DMS114 treated with DMSO at 0.1 percent for 48 hours (cell line): ENCODE measurements around the gene RBM39.
"Not testable (repeated sequence)": the region's sequence is repeated elsewhere in the genome, so short reads cannot be mapped to it uniquely, and the experiment has no call there.

ENCODE experiments used
- DNase-seq: peaks from one replicate; lab custom pipeline; 2025; ENCODE audit not compliant: unreplicated experiment; lab: John Stamatoyannopoulos, UW

The RBM39 gene

DNA sequence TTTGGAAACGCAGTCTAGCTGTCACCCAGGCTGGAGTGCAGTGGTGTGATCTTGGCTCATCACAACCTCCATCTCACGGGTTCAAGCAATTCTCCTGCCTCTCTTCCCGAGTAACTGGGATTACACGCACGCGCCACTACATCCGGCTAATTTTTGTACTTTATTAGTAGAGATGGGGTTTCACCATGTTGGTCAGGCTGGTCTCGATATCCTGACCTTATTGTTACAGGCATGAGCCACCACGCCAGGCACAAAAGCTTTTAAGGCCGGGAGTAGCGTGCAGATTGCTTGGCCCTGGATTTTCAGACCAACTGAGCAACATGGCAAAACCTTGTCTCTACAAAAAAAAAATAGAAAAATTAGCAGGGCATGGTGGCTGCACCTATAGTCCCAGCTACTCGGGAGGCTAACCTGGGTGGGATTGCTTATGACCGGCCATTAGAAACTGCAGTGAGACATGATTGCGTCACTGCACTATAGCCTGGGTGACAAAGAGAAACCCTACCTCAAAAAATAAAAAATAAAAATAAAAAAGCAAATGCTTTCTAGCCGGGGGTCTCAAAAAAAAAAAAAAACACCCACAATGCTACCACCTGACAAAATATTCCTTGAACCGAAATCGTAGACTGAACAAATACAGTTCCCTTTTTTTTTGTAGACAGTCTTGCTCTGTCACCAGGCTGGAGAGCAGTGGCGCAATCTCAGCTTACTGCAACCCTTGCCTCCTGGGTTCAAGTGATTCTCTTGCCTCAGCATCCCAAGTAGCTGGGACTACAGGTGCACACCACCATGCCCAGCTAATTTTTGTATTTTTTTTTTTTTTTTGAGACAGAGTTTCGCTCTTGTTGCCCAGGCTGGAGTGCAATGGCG is 15.0 kb downstream of the RBM39 start:
- no peak for DNase-seq

GRCh38 chr20:35724321-35725230 is 17.5 kb downstream of the RBM39 start:
- no peak for DNase-seq

DNA sequence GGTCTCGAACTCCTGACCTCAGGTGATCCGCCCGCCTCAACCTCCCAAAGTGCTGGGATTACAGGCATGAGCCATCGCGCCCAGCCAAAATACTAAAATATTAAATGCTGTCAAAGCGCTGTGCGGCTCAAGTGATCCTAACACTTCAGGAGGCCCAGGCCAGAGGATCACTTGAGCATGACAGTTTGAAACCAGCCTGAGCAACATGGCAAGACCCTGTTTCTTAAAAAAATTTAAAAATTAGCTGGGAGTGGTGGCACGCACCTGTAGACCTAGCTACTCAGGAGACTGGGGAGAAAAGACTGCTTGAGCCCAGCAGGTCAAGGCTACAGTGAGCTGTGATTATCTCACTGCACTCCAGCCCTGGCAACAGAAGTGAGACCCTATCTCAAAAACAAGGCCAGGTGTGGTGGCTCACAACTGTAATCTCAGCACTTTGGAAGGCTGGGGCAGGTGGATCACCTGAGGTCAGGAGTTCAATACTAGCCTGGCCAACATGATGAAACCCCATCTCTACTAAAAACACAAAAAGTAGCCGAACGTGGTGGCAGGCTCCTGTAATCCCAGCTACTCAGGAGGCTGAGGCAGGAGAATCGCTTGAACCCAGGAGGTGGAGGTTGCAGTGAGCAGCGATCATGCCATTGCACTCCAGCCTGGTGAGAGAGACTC is 18.3 kb downstream of the RBM39 start:
- not testable (repeated sequence) for DNase-seq

GRCh38 chr20:35723275-35723639 is 18.8 kb downstream of the RBM39 start:
- not testable (repeated sequence) for DNase-seq

DNA sequence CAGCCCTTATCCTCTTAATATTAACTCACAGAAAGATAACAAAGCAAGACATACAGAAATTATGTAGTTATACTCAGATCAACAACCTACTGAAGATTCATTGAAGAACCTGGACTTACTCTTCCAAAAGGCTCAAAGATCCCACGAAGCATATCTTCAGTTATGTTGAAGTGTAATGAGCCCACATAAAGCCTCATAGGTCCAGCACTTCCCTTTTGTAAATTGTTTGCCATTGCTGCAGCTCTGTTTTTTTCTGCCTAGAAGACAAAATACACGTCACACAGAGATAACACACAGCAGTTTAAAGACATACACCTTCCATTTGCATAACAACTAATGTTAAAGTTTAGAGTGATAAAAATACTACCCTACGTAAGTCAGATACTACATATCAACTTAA is 20.4 kb downstream of the RBM39 start:
- DNase-seq = no peak

DNA sequence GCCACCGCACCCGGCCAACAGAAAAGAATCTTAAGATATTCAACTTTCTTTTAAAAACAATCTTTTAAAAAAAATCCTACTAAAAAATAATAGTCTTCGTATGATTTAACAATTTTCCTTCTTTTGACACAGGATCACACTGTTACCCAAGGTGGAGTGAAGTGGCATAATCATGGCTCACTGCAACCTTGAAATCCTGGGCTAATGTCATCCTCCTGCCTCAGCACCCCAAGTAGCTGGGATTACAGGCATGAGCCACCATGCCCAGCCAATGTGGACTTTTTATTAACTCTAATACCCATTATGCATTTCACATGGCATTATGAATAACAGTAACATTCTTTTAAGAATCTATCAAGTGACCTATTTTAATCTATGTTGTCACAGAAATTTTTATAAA is 20.8 kb downstream of the RBM39 start:
- no peak for DNase-seq

DNA sequence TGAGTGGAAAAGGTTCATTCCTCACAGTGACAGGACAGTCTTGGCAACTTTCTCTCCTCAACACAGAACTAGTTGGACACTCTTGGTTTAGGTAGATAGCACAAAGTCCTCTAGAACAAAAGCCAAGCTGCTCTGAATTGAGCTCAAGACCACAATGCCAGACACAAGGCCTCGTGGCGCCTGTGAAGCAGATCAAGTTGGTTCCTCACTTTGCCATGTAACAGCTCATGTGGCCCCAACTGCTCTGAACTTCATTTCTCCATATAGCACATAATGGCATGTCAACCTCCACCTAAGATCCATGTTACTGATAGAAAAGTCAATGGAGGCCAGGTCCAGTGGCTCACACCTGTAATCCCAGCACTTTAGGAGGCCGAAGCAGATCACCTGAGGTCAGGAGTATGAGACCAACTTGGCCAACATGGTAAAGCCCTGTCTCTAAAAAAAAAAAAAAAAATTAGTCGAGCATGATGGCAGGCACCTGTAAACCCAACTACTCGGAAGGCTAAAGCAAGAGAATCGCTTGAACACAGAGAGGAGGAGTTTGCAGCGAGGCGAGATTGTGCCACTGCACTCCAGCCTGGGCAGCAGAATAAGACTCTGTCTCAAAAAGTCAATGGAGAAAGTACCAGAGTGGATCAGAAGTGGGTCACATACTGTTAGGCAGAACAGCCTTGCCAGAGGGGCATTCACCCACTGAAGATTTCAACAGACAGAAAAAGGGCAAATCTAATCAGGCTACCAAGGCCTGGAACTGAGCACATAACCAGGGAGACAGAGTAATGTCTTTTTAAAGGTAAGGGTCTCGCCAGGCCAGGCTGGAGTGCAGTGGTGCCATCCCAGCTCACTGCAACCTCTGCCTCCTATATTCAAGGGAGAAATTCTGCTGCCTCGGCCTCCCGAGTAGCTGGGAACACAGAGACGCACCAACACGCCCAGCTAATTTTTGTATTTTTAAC is 21.6 kb downstream of the RBM39 start:
- no peak for DNase-seq

DNA sequence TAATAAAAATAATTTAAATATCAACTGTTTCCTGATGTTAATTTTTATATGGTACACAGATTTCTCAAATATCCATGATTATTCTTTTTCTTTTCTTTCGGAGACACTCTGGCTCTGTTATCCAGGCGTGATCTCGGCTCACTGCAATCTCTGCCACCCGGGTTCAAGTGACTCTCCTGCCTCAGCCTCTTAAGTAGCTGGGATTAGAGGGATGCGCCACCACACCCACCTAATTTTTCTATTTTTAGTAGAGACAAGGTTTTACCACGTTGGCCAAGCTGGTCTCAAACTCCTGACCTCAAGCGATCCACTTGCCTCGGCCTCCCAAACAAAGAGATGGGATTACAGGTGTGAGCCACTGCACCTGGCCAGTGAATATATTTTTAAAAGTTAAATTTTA is 22.3 kb downstream of the RBM39 start:
- no peak for DNase-seq

DNA sequence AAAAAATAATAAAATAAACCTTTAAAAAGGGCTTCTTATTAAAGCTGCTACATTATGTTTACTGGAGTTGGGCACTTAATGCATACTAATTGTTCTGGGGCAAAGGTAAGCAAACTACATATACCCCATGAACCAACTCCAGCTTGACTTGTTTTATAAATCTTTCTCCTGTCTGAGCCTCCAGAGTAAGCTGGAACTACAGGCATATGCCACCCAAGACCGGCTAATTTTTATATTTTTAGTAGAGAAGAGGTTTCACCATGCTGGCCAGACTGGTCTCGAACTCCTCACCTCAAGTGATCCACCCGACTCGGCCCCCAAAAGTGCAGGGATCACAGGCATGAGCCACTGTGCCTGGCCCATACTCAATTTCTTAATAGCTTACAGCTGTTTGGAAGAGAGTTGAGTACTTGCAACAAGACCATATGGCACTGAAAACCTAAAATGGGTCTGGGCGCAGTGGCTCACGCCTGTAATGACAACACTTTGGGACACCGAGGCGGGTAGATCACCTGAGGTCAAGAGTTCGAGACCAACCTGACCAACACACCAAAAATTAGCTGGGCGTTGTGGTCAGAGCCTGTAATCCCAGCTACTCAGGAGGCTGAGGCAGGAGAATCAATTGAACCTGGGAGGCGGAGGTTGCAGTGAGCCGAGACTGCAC is 23.0 kb downstream of the RBM39 start:
- DNase-seq = no peak

DNA sequence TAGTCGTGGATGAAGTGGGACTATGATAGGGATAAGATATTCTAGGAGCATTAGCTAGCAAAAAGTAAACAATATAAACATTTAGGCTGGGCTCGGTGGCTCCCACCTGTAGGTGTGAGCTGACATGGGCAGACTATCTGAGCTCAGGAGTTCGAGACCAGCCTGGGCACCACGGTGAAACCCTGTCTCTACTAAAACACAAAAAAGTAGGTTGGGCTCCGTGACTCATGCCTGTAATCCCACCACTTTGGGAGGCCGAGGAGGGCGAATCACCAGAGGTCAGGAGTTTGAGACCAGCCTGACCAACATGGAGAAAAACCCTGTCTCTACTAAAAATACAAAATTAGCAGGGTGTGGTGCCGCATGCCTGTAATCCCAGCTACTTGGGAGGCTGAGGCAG is 23.7 kb downstream of the RBM39 start:
- not testable (repeated sequence) for DNase-seq

GRCh38 chr20:35716330-35716729 is 25.7 kb downstream of the RBM39 start:
- DNase-seq = no peak

DNA sequence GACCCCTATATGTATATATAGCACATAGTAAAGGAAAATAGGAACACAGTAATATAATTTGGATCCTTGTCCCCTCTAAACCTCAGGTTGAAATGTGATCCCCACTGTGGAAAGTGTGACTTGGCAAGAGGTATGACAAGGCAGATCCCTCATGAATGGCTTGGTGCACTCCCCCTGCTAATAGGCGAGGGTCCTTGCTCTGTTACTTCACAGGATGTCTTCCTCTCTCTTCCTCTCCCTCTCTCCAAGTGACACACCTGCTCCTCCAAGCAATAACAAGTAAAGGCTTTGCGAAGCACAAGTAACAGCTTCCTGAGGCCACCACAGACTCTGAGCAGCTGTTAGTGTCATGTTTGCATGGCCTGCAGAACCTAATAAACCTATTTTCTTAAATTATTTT is 26.4 kb downstream of the RBM39 start:
- DNase-seq = no peak

DNA sequence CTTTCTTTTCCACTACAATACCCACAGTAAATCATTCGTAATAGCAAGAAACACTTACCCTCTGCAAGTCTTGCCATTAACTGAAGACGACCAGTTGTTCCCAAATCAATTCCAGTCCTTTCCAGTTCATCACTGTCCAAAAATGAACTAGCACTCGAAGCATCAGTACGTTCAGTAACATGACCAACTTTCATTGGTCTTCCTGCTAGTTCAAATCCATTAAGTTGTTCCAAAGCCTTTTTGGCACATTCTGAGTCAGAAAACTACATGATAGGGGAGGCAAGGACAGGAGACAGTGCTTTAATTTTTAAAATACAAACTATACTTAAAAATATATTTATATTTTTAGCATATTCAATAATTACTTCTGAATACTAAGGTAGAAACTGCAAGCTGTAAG is 27.9 kb downstream of the RBM39 start:
- no peak for DNase-seq

GRCh38 chr20:35713120-35713519 is 28.9 kb downstream of the RBM39 start:
- DNase-seq = not testable (repeated sequence)

GRCh38 chr20:35711588-35712209 is 30.4 kb downstream of the RBM39 start:
- DNase-seq = no peak

- no peak for DNase-seq
These were observed 31.0 kb downstream of the RBM39 start for GRCh38 chr20:35710884-35711587.

- DNase-seq = no peak
These were observed 32.0 kb downstream of the RBM39 start for GRCh38 chr20:35710039-35710438.

DNA sequence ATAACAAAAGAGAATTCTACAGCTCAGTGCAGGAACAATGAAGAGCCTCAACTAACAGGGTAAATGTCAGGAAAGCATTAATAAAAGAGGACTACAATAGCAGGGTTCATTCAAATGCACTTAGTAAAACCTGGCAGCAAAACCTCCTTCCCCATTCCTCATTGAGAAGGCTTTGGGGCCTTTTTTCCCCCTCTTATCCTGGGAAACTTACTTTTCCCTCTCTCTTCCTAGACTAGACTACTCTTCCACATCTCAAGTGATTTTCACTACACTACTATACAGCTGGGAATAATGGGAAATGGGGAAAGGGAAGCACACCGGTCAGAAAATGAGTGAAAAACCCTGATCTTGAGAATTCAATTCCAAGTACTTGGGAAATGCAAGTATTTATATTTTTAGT is 32.8 kb downstream of the RBM39 start:
- no peak for DNase-seq

- no peak for DNase-seq
These were observed 33.6 kb downstream of the RBM39 start for GRCh38 chr20:35708502-35708901.
